Measurements from ENCODE around the gene WDR48. TPM values are rescaled to one million over a fixed set of nuclear protein-coding genes. Genes with fewer than 3 reads are reported as not detected.

Gene WDR48
- total and polyA plus RNA-seq, 2 experiments from 2014 or later, result 27.2 to 54.3 TPM

DNA sequence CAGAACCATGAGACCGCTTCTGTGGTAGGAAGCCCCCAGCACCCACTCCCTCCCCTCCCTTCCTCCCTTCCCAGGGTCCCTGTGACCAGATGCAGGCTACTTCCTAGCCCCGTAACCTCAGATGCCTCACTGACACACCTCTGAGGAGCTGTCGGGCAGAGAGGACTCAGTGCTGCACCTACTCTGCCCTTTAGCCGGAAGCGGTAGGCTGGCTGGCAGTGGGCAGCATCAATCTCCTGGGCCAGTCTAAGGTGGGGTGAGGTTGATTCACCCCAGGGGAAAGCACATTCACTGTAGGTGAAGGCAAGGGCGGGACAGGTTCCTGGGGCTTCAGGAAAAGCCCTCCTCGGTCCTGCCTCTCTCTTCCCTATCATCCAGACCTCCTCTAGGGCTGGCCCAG lies 82.5 kb downstream of the WDR48 start:
- peaks cover 5% of the 10 kb centered on the region for H3K27me3 Mint-ChIP-seq (ENCODE audit: insufficient read depth, low read depth, poor library complexity)
- H3K36me3 Mint-ChIP-seq (ENCODE audit: low read depth), result no peaks in the 10 kb centered on the region

More for the DNA sequence above, 82.5 kb downstream of the WDR48 start:
- H3K36me3 ChIP-seq (ENCODE audit: insufficient read depth), result no peaks in the 10 kb centered on the region
- H3K79me2 ChIP-seq (replicated peaks; ENCODE audit: insufficient read depth), result no peaks in the 10 kb centered on the region
- Mint-ChIP-seq H3K4me1 (no peaks in the 10 kb centered on the region; the same call in 2 of the 3 replicates), H3K4me3 (no peak overlapping the region), H3K27ac (no peak overlapping the region), H3K9me3 (no peaks in the 10 kb centered on the region)
- H3K4me2 ChIP-seq, result no peak overlapping the region
- no peak for ATAC-seq
- no peaks in the 10 kb centered on the region for H3K4me1 ChIP-seq (ENCODE audit: insufficient read depth)
- H3K4me3 ChIP-seq, result no peak overlapping the region
- no peaks in the 10 kb centered on the region for H3K9me2 ChIP-seq (ENCODE audit: insufficient read depth)
- no peaks in the 10 kb centered on the region for H3F3A ChIP-seq (replicated peaks; ENCODE audit: low read depth)
- no peaks in the 10 kb centered on the region for H3K27me3 ChIP-seq (ENCODE audit: insufficient read depth)
- no peak overlapping the region for H2AFZ ChIP-seq
- H3K27ac ChIP-seq (ENCODE audit: low read depth), result no peak overlapping the region
- no peaks in the 10 kb centered on the region for H4K20me1 ChIP-seq (replicated peaks; ENCODE audit: insufficient read depth)
- TF ChIP-seq ZNF114 (CRISPR knock-in tag; IDR thresholded peaks at IDR 0.05), result no peak
- TF ChIP-seq NANOG (IDR thresholded peaks at IDR 0.05; ENCODE audit: borderline replicate concordance), result no peak
- TF ChIP-seq, protein P1, sequence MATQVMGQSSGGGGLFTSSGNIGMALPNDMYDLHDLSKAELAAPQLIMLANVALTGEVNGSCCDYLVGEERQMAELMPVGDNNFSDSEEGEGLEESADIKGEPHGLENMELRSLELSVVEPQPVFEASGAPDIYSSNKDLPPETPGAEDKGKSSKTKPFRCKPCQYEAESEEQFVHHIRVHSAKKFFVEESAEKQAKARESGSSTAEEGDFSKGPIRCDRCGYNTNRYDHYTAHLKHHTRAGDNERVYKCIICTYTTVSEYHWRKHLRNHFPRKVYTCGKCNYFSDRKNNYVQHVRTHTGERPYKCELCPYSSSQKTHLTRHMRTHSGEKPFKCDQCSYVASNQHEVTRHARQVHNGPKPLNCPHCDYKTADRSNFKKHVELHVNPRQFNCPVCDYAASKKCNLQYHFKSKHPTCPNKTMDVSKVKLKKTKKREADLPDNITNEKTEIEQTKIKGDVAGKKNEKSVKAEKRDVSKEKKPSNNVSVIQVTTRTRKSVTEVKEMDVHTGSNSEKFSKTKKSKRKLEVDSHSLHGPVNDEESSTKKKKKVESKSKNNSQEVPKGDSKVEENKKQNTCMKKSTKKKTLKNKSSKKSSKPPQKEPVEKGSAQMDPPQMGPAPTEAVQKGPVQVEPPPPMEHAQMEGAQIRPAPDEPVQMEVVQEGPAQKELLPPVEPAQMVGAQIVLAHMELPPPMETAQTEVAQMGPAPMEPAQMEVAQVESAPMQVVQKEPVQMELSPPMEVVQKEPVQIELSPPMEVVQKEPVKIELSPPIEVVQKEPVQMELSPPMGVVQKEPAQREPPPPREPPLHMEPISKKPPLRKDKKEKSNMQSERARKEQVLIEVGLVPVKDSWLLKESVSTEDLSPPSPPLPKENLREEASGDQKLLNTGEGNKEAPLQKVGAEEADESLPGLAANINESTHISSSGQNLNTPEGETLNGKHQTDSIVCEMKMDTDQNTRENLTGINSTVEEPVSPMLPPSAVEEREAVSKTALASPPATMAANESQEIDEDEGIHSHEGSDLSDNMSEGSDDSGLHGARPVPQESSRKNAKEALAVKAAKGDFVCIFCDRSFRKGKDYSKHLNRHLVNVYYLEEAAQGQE (IDR thresholded peaks at IDR 0.05; ENCODE audit: unreplicated experiment), result no peak
- TF ChIP-seq EZH2phosphoT487 (IDR thresholded peaks at IDR 0.05; ENCODE audit: unreplicated experiment), result no peak
- TF ChIP-seq STAT1 (IDR thresholded peaks at IDR 0.05; ENCODE audit: unreplicated experiment), result no peak
- no peak for TF ChIP-seq ZNF331 (CRISPR knock-in tag; IDR thresholded peaks at IDR 0.05; ENCODE audit: low read depth)
- TF ChIP-seq, protein P2, sequence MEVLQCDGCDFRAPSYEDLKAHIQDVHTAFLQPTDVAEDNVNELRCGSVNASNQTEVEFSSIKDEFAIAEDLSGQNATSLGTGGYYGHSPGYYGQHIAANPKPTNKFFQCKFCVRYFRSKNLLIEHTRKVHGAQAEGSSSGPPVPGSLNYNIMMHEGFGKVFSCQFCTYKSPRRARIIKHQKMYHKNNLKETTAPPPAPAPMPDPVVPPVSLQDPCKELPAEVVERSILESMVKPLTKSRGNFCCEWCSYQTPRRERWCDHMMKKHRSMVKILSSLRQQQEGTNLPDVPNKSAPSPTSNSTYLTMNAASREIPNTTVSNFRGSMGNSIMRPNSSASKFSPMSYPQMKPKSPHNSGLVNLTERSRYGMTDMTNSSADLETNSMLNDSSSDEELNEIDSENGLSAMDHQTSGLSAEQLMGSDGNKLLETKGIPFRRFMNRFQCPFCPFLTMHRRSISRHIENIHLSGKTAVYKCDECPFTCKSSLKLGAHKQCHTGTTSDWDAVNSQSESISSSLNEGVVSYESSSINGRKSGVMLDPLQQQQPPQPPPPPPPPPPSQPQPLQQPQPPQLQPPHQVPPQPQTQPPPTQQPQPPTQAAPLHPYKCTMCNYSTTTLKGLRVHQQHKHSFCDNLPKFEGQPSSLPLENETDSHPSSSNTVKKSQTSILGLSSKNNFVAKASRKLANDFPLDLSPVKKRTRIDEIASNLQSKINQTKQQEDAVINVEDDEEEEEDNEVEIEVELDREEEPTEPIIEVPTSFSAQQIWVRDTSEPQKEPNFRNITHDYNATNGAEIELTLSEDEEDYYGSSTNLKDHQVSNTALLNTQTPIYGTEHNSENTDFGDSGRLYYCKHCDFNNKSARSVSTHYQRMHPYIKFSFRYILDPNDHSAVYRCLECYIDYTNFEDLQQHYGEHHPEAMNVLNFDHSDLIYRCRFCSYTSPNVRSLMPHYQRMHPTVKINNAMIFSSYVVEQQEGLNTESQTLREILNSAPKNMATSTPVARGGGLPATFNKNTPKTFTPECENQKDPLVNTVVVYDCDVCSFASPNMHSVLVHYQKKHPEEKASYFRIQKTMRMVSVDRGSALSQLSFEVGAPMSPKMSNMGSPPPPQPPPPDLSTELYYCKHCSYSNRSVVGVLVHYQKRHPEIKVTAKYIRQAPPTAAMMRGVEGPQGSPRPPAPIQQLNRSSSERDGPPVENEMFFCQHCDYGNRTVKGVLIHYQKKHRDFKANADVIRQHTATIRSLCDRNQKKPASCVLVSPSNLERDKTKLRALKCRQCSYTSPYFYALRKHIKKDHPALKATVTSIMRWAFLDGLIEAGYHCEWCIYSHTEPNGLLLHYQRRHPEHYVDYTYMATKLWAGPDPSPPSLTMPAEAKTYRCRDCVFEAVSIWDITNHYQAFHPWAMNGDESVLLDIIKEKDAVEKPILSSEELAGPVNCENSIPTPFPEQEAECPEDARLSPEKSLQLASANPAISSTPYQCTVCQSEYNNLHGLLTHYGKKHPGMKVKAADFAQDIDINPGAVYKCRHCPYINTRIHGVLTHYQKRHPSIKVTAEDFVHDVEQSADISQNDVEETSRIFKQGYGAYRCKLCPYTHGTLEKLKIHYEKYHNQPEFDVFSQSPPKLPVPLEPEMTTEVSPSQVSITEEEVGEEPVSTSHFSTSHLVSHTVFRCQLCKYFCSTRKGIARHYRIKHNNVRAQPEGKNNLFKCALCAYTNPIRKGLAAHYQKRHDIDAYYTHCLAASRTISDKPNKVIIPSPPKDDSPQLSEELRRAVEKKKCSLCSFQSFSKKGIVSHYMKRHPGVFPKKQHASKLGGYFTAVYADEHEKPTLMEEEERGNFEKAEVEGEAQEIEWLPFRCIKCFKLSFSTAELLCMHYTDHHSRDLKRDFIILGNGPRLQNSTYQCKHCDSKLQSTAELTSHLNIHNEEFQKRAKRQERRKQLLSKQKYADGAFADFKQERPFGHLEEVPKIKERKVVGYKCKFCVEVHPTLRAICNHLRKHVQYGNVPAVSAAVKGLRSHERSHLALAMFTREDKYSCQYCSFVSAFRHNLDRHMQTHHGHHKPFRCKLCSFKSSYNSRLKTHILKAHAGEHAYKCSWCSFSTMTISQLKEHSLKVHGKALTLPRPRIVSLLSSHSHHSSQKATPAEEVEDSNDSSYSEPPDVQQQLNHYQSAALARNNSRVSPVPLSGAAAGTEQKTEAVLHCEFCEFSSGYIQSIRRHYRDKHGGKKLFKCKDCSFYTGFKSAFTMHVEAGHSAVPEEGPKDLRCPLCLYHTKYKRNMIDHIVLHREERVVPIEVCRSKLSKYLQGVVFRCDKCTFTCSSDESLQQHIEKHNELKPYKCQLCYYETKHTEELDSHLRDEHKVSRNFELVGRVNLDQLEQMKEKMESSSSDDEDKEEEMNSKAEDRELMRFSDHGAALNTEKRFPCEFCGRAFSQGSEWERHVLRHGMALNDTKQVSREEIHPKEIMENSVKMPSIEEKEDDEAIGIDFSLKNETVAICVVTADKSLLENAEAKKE (CRISPR knock-in tag; IDR thresholded peaks at IDR 0.05), result no peak
- no peak for TF ChIP-seq POLR2AphosphoS5 (IDR thresholded peaks at IDR 0.05; ENCODE audit: low read depth)
- TF ChIP-seq, protein P3, sequence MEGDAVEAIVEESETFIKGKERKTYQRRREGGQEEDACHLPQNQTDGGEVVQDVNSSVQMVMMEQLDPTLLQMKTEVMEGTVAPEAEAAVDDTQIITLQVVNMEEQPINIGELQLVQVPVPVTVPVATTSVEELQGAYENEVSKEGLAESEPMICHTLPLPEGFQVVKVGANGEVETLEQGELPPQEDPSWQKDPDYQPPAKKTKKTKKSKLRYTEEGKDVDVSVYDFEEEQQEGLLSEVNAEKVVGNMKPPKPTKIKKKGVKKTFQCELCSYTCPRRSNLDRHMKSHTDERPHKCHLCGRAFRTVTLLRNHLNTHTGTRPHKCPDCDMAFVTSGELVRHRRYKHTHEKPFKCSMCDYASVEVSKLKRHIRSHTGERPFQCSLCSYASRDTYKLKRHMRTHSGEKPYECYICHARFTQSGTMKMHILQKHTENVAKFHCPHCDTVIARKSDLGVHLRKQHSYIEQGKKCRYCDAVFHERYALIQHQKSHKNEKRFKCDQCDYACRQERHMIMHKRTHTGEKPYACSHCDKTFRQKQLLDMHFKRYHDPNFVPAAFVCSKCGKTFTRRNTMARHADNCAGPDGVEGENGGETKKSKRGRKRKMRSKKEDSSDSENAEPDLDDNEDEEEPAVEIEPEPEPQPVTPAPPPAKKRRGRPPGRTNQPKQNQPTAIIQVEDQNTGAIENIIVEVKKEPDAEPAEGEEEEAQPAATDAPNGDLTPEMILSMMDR (conservative IDR thresholded peaks at IDR 0.05; ENCODE audit: low read depth in 2 of 2), result no peak
- TF ChIP-seq EZH2 (IDR thresholded peaks at IDR 0.05; ENCODE audit: low read depth, unreplicated experiment), result no peak
- TF ChIP-seq JUNB (IDR thresholded peaks at IDR 0.05; ENCODE audit: unreplicated experiment), result no peak
- TF ChIP-seq, protein P4, sequence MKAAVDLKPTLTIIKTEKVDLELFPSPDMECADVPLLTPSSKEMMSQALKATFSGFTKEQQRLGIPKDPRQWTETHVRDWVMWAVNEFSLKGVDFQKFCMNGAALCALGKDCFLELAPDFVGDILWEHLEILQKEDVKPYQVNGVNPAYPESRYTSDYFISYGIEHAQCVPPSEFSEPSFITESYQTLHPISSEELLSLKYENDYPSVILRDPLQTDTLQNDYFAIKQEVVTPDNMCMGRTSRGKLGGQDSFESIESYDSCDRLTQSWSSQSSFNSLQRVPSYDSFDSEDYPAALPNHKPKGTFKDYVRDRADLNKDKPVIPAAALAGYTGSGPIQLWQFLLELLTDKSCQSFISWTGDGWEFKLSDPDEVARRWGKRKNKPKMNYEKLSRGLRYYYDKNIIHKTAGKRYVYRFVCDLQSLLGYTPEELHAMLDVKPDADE (IDR thresholded peaks at IDR 0.05), result no peak
- TF ChIP-seq CREB1 (CRISPR knock-in tag; IDR thresholded peaks at IDR 0.05; ENCODE audit: low read depth), result no peak
- no peak for DNase-seq (ENCODE audit: low spot score)

All from GM23338 (cell line).